Measurements from ENCODE around the gene ZNF761. TPM values are rescaled to one million over a fixed set of nuclear protein-coding genes. Genes with fewer than 3 reads are reported as not detected.
A peak's percentile ranks its signal among the peaks of the same experiment; 100 is the strongest.
"Not testable (repeated sequence)": the region's sequence is repeated elsewhere in the genome, so short reads cannot be mapped to it uniquely, and the experiment has no call there.

ZNF761 gene
- total RNA-seq, 1 donor from 2014 or later: 3.3 TPM

DNA sequence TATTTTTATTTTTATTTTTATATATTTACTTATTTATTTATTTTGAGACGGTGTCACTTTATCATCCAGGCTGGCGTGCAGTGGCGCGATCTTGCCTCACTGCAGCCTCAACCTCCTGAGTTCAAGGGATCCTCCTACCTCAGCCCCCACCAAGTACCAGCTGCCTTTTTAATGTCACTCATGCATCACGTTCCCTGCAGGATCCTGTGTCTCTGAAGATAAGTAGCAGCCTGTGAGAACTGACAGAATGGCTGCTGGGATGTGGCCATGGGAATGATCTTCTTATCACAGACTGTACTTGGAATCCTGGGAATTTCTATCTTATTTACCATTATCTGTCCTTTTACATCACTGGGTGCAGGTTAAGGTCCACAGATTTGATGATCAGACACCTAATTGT, 9.2 kb upstream of the ZNF761 start:
- H3K27me3 ChIP-seq (ENCODE audit: low read depth): peaks cover 5% of the 10 kb centered on the region
- H3K36me3 ChIP-seq: no peaks in the 10 kb centered on the region
- H3K9me3 ChIP-seq (replicated peaks): no peaks in the 10 kb centered on the region
- DNase-seq: no peak
- no peak overlapping the region for H3K27ac ChIP-seq (replicated peaks)
- TF ChIP-seq, protein P1, sequence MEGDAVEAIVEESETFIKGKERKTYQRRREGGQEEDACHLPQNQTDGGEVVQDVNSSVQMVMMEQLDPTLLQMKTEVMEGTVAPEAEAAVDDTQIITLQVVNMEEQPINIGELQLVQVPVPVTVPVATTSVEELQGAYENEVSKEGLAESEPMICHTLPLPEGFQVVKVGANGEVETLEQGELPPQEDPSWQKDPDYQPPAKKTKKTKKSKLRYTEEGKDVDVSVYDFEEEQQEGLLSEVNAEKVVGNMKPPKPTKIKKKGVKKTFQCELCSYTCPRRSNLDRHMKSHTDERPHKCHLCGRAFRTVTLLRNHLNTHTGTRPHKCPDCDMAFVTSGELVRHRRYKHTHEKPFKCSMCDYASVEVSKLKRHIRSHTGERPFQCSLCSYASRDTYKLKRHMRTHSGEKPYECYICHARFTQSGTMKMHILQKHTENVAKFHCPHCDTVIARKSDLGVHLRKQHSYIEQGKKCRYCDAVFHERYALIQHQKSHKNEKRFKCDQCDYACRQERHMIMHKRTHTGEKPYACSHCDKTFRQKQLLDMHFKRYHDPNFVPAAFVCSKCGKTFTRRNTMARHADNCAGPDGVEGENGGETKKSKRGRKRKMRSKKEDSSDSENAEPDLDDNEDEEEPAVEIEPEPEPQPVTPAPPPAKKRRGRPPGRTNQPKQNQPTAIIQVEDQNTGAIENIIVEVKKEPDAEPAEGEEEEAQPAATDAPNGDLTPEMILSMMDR (IDR thresholded peaks at IDR 0.05; ENCODE audit: borderline replicate concordance): no peak
- peaks cover 3% of the 10 kb centered on the region for H3K4me1 ChIP-seq
- no peak overlapping the region for H3K4me3 ChIP-seq
- intact Hi-C loops (cut with micrococcal nuclease): no loop called here

DNA sequence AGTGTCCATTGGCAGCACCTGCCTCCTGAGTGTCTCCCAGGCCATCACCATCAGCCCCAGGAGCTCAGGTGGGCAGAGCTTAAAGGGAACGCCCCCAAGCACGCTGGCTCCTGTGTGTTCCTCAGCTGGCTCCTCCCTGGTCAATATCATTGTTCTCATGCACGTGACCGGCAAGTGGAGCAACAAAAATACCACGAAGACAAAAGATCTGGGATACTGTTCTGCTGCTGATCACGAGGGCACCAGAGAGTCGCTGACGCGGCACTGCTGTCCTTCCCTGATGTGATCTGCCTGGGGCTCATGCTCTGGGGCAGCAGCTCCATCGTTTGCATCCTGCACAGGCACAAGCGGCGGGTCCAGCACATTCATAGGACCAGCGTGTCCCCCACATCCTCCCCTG, 8.7 kb upstream of the ZNF761 start:
- intact Hi-C loops (cut with micrococcal nuclease); H3K9me3 ChIP-seq (replicated peaks); H3K27me3 ChIP-seq (ENCODE audit: low read depth); H3K36me3 ChIP-seq; DNase-seq; H3K4me1 ChIP-seq; H3K4me3 ChIP-seq: not testable (repeated sequence)
- peak overlapping the region; percentile 42 for H3K27ac ChIP-seq (replicated peaks)

DNA sequence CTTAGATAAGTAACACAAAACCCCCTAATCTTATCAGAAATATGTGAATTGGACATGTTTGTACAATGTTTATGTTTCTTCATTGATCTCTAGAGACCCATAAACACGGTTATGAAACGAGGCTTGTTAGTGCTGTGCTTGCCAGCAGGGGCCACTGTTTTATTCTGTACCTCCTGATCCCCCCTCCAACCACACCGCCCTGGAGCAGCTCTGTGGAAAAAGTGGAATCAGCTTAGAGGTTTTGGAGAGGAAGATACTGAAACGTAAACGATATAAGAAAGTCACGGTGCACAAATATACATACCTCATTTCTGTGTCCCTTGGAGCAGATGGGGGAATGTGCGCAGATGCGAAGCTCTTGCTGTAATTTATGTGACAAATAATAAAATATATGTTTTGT, 8.1 kb upstream of the ZNF761 start:
- H3K27me3 ChIP-seq (ENCODE audit: low read depth); H3K27ac ChIP-seq (replicated peaks); H3K9me3 ChIP-seq (replicated peaks); H3K4me3 ChIP-seq; H3K4me1 ChIP-seq; intact Hi-C loops (cut with micrococcal nuclease); DNase-seq; H3K36me3 ChIP-seq: not testable (repeated sequence)
- TF ChIP-seq, protein P1 (IDR thresholded peaks at IDR 0.05; ENCODE audit: borderline replicate concordance): peak; percentile 24

DNA sequence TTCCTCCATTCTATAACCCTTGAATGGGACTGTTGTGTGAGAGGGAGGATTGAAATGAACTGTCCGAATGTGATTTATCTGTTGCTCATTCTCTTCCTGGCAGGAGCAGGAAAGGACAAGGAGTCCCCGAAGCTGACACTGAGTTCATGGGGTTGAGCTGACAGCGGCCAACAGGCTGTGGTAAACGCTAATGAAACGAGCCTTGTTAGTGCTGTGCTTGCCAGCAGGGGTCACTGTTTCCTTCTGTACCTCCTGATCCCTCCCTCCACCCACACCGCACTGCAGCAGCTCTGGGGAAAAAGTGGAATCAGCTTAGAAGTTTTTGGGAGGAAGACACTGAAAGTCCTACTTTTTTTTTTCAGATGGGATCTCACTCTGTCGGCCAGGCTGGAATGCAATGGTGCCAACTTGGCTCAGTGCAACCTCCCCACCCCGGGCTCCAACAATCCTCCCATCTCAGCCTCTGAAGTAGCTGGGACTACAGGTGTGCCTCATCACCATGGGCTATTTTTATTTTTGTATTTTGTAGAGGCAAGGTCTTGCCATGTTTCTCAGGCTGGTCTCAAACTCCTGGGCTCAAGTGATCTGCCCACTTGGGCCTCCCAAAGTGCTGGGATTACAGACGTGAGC, 6.7 kb upstream of the ZNF761 start:
- intact Hi-C loops (cut with micrococcal nuclease): no loop called here
- Histone ChIP-seq H3K9me3 (replicated peaks) (no peaks in the 10 kb centered on the region), H3K27ac (replicated peaks) (no peak overlapping the region), H3K36me3 (no peaks in the 10 kb centered on the region), H3K4me3 (no peak overlapping the region), H3K4me1 (peaks cover 3% of the 10 kb centered on the region), H3K27me3 (ENCODE audit: low read depth) (peaks cover 5% of the 10 kb centered on the region)
- TF ChIP-seq, protein P1 (IDR thresholded peaks at IDR 0.05; ENCODE audit: borderline replicate concordance): peak; percentile 87
- DNase-seq: peak; percentile 70

DNA sequence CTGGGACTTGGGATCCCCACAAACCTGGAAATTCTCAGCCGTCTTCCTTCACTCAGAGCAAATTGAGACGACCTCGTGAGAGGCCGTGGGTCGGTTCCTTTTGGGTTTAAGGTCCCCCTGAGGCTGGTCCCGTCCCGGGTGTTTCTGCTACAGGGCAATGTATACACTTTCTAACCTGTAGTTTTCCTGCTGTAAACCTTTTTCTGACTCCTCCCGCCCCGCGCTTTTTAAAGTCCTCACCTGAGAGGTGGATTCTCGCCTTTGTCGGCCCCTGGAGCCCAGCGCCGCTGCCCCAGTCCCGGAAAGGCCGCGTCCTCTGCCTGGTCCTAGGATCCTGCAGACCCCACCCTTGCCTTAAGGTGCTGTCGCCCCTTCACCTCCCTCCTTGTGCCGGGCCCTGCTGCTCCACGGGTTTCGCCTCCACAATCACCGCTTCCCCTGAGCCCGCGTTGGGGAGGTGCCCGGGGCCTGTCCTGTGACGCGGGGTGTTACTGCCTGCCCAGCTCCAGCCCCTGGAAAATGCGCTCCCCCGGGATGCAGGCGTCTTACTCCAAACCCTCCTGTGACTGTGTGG, 391 bp downstream of the ZNF761 start:
- DNase-seq: peak; percentile 16
- Histone ChIP-seq H3K27me3 (ENCODE audit: low read depth) (no peaks in the 10 kb centered on the region), H3K9me3 (replicated peaks) (no peaks in the 10 kb centered on the region), H3K4me3 (peak overlapping the region; percentile 90), H3K4me1 (peaks cover 28% of the 10 kb centered on the region), H3K36me3 (peaks cover 9% of the 10 kb centered on the region), H3K27ac (replicated peaks) (peak overlapping the region; percentile 74)
- TF ChIP-seq, protein P1 (IDR thresholded peaks at IDR 0.05; ENCODE audit: borderline replicate concordance): no peak
- intact Hi-C loops (cut with micrococcal nuclease): loop anchor here (10.0 kb wide), 1 partner anchor 73 kb away; no protein-coding TSS in a partner anchor

DNA sequence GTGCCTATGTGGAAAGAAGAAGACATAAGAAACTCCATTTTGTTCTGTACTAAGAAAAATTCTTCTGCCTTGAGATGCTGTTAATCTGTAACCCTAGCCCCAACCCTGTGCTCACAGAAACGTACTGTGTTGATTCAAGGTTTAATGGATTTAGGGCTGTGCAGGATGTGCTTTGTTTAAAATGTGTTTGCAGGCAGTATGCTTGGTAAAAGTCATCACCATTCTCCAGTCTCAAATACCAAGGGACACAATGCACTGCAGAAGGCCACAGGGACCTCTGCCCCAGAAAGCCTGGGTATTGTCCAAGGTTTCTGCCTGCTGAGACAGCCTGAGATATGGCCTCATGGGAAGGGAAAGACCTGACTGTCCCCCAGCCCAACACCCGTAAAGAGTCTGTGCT, 12.0 kb downstream of the ZNF761 start:
- DNase-seq; H3K27ac ChIP-seq (replicated peaks); H3K27me3 ChIP-seq (ENCODE audit: low read depth); H3K4me3 ChIP-seq; intact Hi-C loops (cut with micrococcal nuclease); H3K4me1 ChIP-seq: not testable (repeated sequence)
- H3K36me3 ChIP-seq: peaks cover 72% of the 10 kb centered on the region
- peaks cover 16% of the 10 kb centered on the region for H3K9me3 ChIP-seq (replicated peaks)

DNA sequence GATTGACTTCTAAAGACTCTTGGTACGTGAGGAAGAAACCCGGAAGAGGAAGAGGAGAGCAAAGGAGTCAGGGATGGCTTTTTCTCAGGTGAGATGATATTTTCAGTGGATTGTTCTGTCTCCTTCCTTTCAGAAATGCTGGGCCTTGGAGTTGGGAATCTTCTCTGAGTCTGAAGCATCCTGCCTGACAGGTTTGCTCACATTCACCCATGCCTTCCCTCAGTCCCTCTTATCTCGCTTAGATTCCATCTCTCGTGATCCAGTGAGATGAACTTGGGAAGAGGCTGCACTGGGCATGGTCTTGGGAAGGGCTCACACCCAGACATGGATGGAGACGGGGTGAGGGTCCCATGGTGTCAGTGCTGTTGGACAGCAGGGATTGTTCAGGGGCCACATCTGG, 15.4 kb downstream of the ZNF761 start:
- Histone ChIP-seq H3K36me3 (peaks cover 88% of the 10 kb centered on the region), H3K9me3 (replicated peaks) (peaks cover 22% of the 10 kb centered on the region)
- intact Hi-C loops (cut with micrococcal nuclease); H3K27me3 ChIP-seq (ENCODE audit: low read depth); H3K27ac ChIP-seq (replicated peaks); H3K4me3 ChIP-seq; H3K4me1 ChIP-seq; DNase-seq: not testable (repeated sequence)

All from left ventricle myocardium inferior (tissue), 1 donor.